Sigmoid colon (tissue), 3 donors: ENCODE results near the gene RBKS.

Experiments used
- CTCF ChIP-seq, 4 experiments: fragments of 450-650 bp in 3 of 4; fragments of 200-600 bp in 1 of 4; IDR thresholded peaks; one replicate each; pipeline ENCODE4 v1.5.1; 2016 to 2019; ENCODE audit warnings: antibody characterized with exemption in 4 of 4, mild to moderate bottlenecking in 3 of 4, moderate library complexity in 2 of 4
- POLR2A ChIP-seq, 2 donors: fragments of 450-650 bp; IDR thresholded peaks; one replicate each; pipeline ENCODE4 v1.6.1; 2016; ENCODE audit warnings: antibody characterized with exemption in 2 of 2, mild to moderate bottlenecking in 2 of 2, moderate library complexity in 2 of 2

- TF ChIP-seq CTCF (IDR thresholded peaks at IDR 0.05) (no peak), POLR2A (IDR thresholded peaks at IDR 0.05) (no peak)
Observed at GRCh38 chr2:27831279-27832050, 58.7 kb downstream of the RBKS start.
